GM10248 (cell line): ENCODE measurements around the gene FAM50A.
A peak's percentile ranks its signal among the peaks of the same experiment; 100 is the strongest.

Experiments used
- CTCF ChIA-PET: fragments of 300-600 bp; sonication (Branson Sonifier 250); formaldehyde crosslinking; extraction: SDS; loops from one replicate; lab custom pipeline; 2021; ENCODE audit warnings: antibody characterized with exemption; lab: Yijun Ruan, JAX
- POLR2A ChIA-PET: fragments of 350-650 bp; sonication (Branson Sonifier 250); formaldehyde crosslinking; extraction: SDS; loops from one replicate; lab custom pipeline; 2020; ENCODE audit warnings: antibody characterized with exemption; lab: Yijun Ruan, JAX
- DNase-seq: peaks from one replicate; pipeline ENCODE4 v3.0.0; 2012; ENCODE audit errors: extremely low spot score
- TF ChIP-seq, protein P1 (sequence below): IDR thresholded peaks from 2 replicates; pipeline ENCODE4 v1.5.1; 2012; ENCODE audit warnings: mild to moderate bottlenecking, low read depth; ENCODE audit errors: extremely low read depth, missing control alignments, control extremely low read depth

Gene FAM50A

DNA sequence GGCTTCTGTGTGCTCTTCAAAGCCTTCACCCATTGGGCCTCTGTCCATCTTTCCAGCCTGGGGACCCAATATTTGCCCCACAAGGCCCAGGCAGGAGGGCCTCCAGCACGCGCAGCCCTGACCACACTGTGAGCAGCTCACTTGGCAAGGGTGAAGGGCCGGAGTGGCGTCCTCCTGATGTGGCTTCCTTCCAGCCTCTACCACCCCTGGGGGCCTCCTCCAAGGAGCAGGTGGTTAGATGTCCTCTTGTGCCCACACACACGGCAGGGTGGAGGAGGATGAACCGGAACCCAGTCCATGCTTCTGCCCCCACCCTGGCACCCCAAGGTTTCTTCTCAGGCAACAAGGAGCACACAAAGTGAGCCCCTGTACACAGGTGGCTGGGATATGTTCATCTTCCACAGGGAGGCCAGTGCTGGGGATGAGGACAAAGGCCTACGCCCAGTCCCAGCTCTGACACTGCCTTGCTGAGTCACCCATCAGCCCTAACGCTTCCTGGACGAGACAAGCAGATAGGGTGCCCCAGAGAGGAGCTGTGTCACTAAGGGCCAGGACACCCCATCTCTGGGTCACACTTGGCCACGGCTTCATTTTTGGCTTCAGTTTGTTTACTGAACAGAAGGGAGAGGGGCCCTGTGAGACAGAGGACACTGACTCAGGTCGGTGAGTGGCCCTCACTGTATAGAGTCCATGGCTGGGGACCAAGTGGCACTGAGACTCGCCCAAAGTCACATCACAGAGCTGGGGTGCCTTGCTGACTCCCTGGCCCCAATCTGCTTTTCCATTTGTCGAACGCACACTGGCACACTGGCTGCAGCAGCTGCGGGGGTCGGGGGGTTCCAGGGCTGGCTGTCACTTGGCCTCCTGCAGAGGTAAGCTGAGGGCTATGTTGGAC lies 40.6 kb downstream of the FAM50A start:
- no peak for DNase-seq
- ChIA-PET POLR2A (no interaction called here), CTCF (interaction anchor here (0.9 to 1.3 kb wide), 2 partner anchors 30 to 83 kb away, joined by 3 to 4 read pairs; no protein-coding TSS in a partner anchor)
- TF ChIP-seq, protein P1, sequence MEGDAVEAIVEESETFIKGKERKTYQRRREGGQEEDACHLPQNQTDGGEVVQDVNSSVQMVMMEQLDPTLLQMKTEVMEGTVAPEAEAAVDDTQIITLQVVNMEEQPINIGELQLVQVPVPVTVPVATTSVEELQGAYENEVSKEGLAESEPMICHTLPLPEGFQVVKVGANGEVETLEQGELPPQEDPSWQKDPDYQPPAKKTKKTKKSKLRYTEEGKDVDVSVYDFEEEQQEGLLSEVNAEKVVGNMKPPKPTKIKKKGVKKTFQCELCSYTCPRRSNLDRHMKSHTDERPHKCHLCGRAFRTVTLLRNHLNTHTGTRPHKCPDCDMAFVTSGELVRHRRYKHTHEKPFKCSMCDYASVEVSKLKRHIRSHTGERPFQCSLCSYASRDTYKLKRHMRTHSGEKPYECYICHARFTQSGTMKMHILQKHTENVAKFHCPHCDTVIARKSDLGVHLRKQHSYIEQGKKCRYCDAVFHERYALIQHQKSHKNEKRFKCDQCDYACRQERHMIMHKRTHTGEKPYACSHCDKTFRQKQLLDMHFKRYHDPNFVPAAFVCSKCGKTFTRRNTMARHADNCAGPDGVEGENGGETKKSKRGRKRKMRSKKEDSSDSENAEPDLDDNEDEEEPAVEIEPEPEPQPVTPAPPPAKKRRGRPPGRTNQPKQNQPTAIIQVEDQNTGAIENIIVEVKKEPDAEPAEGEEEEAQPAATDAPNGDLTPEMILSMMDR, result no peak

DNA sequence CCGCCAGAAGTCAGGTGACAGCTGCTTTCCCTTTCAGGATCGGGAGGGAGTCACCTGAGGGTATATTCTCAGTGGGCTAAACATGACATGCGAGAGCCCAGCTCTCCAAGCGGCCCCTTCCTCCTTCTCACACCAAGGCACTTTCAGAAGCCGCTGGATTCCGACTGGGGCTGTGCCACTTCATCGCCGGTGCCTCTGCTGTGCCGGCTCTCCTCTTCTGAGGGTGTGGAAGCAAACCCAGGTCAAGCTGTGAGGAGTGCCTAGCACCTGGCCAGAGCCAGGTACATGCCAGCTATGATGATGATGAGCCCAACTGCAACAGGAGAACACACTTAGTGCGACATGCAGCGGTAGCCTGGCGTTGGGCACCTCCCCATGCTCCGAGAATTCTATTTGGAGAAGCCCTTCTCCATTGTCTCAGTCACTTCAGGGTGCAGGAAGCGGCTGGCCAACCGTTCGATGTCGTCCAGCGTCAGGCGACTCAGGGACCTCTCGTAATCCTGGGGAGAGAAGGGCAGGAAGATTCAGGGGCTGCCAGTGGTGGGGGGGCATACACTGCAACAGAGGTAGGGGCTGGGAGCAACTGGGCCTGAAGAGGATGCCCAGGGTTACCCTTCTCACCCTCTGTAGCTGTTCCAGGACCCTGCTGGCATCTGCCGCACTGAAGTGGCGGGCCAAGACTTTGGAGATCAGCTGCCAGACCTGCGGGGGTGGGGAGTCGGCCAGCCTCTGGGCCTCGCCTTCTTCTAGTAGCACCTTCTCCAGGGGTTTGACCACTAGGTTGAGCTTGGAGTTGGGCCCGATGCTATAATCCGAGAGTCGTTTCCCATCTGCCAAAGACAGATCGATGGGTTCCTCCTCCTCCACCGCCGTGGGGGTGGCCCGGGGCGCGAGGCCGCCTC lies 41.5 kb downstream of the FAM50A start:
- TF ChIP-seq, protein P1, result no peak
- ChIA-PET CTCF (interaction anchor here (0.6 to 1.2 kb wide), 3 partner anchors 13 to 83 kb away, joined by 3 to 4 read pairs (median 3); no protein-coding TSS in a partner anchor), POLR2A (no interaction called here)
- DNase-seq, result no peak

DNA sequence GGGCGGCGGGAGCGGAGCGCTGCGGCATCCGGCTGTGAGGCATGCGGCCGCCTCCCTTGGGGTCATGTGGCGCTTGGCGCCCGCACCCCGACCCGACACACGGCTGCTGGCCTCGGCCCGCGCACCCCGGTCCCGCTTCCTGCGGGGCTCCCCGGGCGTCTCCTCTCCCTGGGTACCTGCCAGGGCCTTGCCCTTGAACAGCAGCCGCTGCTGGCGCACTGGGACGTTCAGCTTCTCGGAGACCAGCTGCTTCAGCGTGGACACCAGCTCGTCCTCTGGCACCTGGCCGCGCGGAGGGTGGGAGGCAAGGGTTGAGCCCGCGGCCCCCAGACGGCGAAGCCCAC lies 42.1 kb downstream of the FAM50A start:
- no peak for DNase-seq
- ChIA-PET POLR2A (no interaction called here), CTCF (interaction anchor here (0.6 to 1.2 kb wide), 2 partner anchors 13 to 41 kb away, joined by 3 to 4 read pairs; no protein-coding TSS in a partner anchor)
- TF ChIP-seq, protein P1, result no peak

DNA sequence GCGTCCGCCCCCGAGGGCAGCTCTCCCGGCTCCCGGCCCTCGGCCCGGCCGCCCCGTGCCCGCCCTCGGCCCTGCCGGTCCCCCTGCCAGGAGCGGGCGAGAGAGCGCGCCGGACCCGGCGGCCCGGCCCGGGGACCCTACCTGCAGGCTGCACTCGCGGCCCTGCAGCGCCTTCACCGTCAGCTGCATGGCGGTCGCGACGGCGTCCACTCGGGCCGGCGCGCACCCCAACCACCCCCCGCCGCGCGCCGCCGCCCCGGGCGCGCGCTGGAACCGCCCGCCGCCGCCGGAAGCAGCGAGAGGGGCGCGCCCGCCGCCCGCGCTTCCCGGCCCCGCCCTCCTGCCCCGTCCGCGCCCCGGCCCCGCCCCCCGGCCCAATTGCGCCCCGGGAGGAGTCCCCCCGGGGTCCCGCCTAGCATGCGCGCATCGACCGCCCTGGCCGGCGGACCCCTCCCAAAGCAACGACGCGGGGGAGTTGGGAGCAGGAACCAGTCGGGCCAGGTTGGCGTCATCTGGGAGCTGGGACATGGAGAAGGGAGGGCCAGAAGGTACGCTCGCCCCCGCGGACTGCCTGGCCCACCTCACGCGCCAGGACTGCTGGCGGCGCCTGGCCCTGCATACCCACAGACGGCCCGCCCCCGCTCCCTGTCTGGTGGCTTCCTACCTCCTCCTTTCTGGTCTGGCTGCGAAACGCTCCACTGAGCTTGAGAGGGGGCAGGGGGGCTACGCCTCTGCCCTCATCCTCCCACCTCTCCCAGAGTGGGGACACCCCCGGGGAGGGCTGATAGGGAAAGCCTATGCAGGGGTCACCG lies 42.7 kb downstream of the FAM50A start, which contains the start of gene UBL4A:
UBL4A (minus strand) TSS at position 220 of the 812 bp plus-strand sequence; CDS start at position 189, 31 bp downstream.
- ChIA-PET CTCF (interaction anchor here (0.6 to 1.5 kb wide), 4 partner anchors 10 to 89 kb away, joined by 3 to 5 read pairs (median 4); no protein-coding TSS in a partner anchor), POLR2A (no interaction called here)
- TF ChIP-seq, protein P1, result no peak
- DNase-seq, result peak; percentile 74

DNA sequence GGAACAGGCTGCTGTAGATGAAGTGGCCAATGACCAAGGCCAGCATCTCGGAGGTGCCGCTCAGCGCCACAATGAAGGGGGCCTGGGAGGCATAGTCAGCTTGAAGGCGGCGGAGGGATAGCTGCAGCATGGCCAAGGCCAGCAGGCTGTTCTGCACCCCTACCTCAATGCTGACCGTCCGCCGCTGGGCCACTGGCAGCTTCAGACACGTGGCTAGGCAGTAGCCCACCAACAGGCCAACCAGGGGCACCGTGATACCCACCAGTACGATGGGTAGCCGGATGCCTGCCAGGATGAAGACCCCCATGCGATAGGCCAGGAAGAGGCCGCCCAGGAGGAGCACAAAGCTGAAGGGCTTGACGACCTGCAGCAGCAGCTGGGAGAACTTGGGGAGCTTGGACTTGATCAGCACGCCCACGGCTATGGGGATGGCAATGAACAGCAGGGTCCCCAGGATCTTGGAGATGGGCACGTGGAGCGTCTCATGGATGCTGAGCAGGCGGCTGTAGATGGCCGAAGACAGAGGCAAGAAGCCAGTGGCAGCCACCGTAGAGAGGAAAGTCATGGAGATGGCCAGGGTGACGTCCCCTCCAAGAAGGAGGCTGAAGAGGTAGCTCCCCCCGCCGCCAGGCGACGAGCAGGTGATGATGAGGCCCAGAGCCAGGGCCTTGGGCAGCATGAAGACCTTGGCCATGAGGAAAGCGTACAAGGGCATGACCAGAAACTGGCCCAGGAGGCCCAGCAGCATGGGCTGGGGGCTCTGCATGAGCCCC lies 43.8 kb downstream of the FAM50A start:
- POLR2A ChIA-PET, result no interaction called here
- CTCF ChIA-PET, result interaction anchor here (1.2 to 1.5 kb wide), 2 partner anchors 9 to 90 kb away, joined by 3 to 5 read pairs; no protein-coding TSS in a partner anchor
- TF ChIP-seq, protein P1, result no peak
- no peak for DNase-seq
